ENCODE measurements around the gene IL21.

Gene IL21

GRCh38 chr4:122632396-122633143 lies 11.7 kb upstream of the IL21 start:
- DNase-seq, result no peak

- no peak for DNase-seq
Observed at GRCh38 chr4:122625156-122625555, 4.3 kb upstream of the IL21 start.

- no peak for DNase-seq
Observed at GRCh38 chr4:122624205-122624604, 3.3 kb upstream of the IL21 start.

GRCh38 chr4:122623637-122624166 lies 2.8 kb upstream of the IL21 start:
- DNase-seq, result no peak

- no peak for DNase-seq
Observed at GRCh38 chr4:122622400-122622799, 1.5 kb upstream of the IL21 start.

- no peak for DNase-seq
Observed at GRCh38 chr4:122619611-122620010, 1.3 kb downstream of the IL21 start.

GRCh38 chr4:122617597-122618593 lies 3.0 kb downstream of the IL21 start:
- DNase-seq, result no peak

GRCh38 chr4:122616915-122617596 lies 3.8 kb downstream of the IL21 start:
- no peak for DNase-seq

- no peak for DNase-seq
Observed at GRCh38 chr4:122614621-122615020, 6.2 kb downstream of the IL21 start.

- DNase-seq, result no peak
Observed at GRCh38 chr4:122612540-122612939, 8.3 kb downstream of the IL21 start.

GRCh38 chr4:122606364-122607043 lies 14.4 kb downstream of the IL21 start:
- DNase-seq, result no peak

- DNase-seq, result no peak
Observed at GRCh38 chr4:122604146-122604545, 16.7 kb downstream of the IL21 start.

- no peak for DNase-seq
Observed at GRCh38 chr4:122603156-122603574, 17.7 kb downstream of the IL21 start.

GRCh38 chr4:122602277-122603142 lies 18.4 kb downstream of the IL21 start:
- DNase-seq, result no peak

- no peak for DNase-seq
Observed at GRCh38 chr4:122591196-122591595, 29.7 kb downstream of the IL21 start.

GRCh38 chr4:122588453-122589238 lies 32.2 kb downstream of the IL21 start:
- no peak for DNase-seq

- no peak for DNase-seq
Observed at GRCh38 chr4:122584519-122584918, 36.3 kb downstream of the IL21 start.

- DNase-seq, result no peak
Observed at GRCh38 chr4:122583906-122584305, 37.0 kb downstream of the IL21 start.

GRCh38 chr4:122577808-122578781 lies 42.8 kb downstream of the IL21 start:
- DNase-seq, result peak; percentile 3

All from effector CD8-positive, alpha-beta T cell (primary cell).